Testis (tissue), 3 donors: Measurements from ENCODE around the gene TM9SF3. TPM values are rescaled to one million over a fixed set of nuclear protein-coding genes. Genes with fewer than 3 reads are reported as not detected.

Source experiments
- DNase-seq: peaks from one replicate; pipeline ENCODE4 v3.0.0-alpha.2; 2019
- H3K27ac ChIP-seq, 2 donors: fragments of 200-600 bp; sonication (generic); one replicate each; pipeline ENCODE4 v1.5.1; 2019
- H3K27me3 ChIP-seq: fragments of 200-600 bp; sonication (generic); one replicate; pipeline ENCODE4 v1.5.1; 2019
- H3K36me3 ChIP-seq: fragments of 200-600 bp; sonication (generic); one replicate; pipeline ENCODE4 v1.5.1; 2017; ENCODE audit warnings: low read depth; ENCODE audit errors: missing control alignments
- H3K4me1 ChIP-seq: fragments of 200-600 bp; sonication (generic); one replicate; pipeline ENCODE4 v1.5.1; 2019
- H3K4me3 ChIP-seq, 2 donors: fragments of 200-600 bp; sonication (generic); one replicate each; pipeline ENCODE4 v1.5.1; 2017 to 2019
- H3K9me3 ChIP-seq: fragments of 200-600 bp; sonication (generic); one replicate; pipeline ENCODE4 v1.5.1; 2017
- CTCF ChIP-seq, 3 experiments: fragments of 450-650 bp in 2 of 3; fragments of 200-600 bp in 1 of 3; sonication (generic) in 1 of 3; IDR thresholded peaks; one replicate each; pipeline ENCODE4 v1.5.1; 2016 to 2019; ENCODE audit warnings: antibody characterized with exemption in 3 of 3, mild to moderate bottlenecking in 2 of 3, moderate library complexity in 1 of 3
- POLR2A ChIP-seq: fragments of 450-650 bp; IDR thresholded peaks from one replicate; pipeline ENCODE4 v1.6.1; 2017; ENCODE audit warnings: antibody characterized with exemption, mild to moderate bottlenecking, moderate library complexity
- WGBS, 2 donors: methylation state at CpG; one replicate each; pipeline ENCODE4 v1.1.5; 2018; 5-methylcytosine and 5-hydroxymethylcytosine counted together
- intact Hi-C: fragments of 100-400 bp; cut with DNase I; formaldehyde crosslinking; loops from one replicate; pipeline ENCODE4 v1.15.1; 2023; ENCODE audit warnings: low total_unique reads
- polyA plus RNA-seq: library from polyadenylated mRNA; stranded (reverse); fragments of 350-450 nt; fragmentation: Illumina TruSeq; extraction: RNeasy Lipid Tissue Mini Kit (QIAGEN cat#74804); gene quantifications from one replicate; pipeline ENCODE4 v1.2.3, GENCODE V29; 2014; ENCODE audit warnings: low read depth, low replicate concordance; ENCODE audit not compliant: insufficient read depth
- total RNA-seq, 2 donors: library from RNA; depleted of rRNA; stranded (reverse); fragments of >200 nt; gene quantifications; one replicate each; pipeline ENCODE4 v1.2.3, GENCODE V29; 2016

Gene TM9SF3
- total and polyA plus RNA-seq, 3 donors from 2014 or later, result 67.8 to 69.8 (median 69.3) TPM

- no peak for DNase-seq
- Histone ChIP-seq H3K27me3 (no peaks in the 10 kb centered on the region), H3K36me3 (no peaks in the 10 kb centered on the region), H3K4me1 (peaks cover 11% of the 10 kb centered on the region), H3K27ac (no peak overlapping the region), H3K9me3 (no peaks in the 10 kb centered on the region), H3K4me3 (no peak overlapping the region)
- 76 to 87% methylated on average over 1 of the region's 1 CpG for WGBS, 2 donors
- TF ChIP-seq POLR2A (no peak), CTCF (IDR thresholded peaks at IDR 0.05) (no peak)
- intact Hi-C loops, result loop anchor here (10.0 kb wide), 1 partner anchor 122 kb away; no protein-coding TSS in a partner anchor
These were observed 69.5 kb downstream of the TM9SF3 start for GRCh38 chr10:96517284-96517683.

- H3K4me3 ChIP-seq, result no peak overlapping the region
- TF ChIP-seq POLR2A (no peak), CTCF (IDR thresholded peaks at IDR 0.05) (no peak)
- intact Hi-C loops, result loop anchor here (10.0 kb wide), 1 partner anchor 122 kb away; no protein-coding TSS in a partner anchor
- no peaks in the 10 kb centered on the region for H3K9me3 ChIP-seq
- H3K27me3 ChIP-seq, result no peaks in the 10 kb centered on the region
- no peak for DNase-seq
- WGBS, 2 donors, result 71 to 88% methylated on average over 2 of the region's 2 CpGs
- peaks cover 15% of the 10 kb centered on the region for H3K4me1 ChIP-seq
- no peaks in the 10 kb centered on the region for H3K36me3 ChIP-seq
- no peak overlapping the region for H3K27ac ChIP-seq
These were observed 70.5 kb downstream of the TM9SF3 start for GRCh38 chr10:96516337-96516736.

- Histone ChIP-seq H3K4me1 (peaks cover 15% of the 10 kb centered on the region), H3K9me3 (no peaks in the 10 kb centered on the region), H3K27me3 (no peaks in the 10 kb centered on the region), H3K4me3 (peak within 1 kb of the TSS; percentile 40 to 50), H3K27ac (no peak within 1 kb of the TSS), H3K36me3 (no peaks in the 10 kb centered on the region)
- TF ChIP-seq POLR2A (no peak), CTCF (IDR thresholded peaks at IDR 0.05) (peak; percentile 60 to 75 (median 65))
- DNase-seq, result peak; percentile 88
- intact Hi-C loops, result loop anchor here (10.0 kb wide), 1 partner anchor 119 kb away; no protein-coding TSS in a partner anchor
- WGBS, 2 donors, result 1 to 2% methylated on average over 23 to 68 of the region's 68 CpGs
These were observed 72.9 kb downstream of the TM9SF3 start, which contains the start of gene TLL2 for GRCh38 chr10:96513698-96514561. TLL2 (minus strand) TSS chr10:96513926; CDS start chr10:96513685, 241 bp downstream.

- Histone ChIP-seq H3K27me3 (no peaks in the 10 kb centered on the region), H3K36me3 (no peaks in the 10 kb centered on the region), H3K27ac (no peak overlapping the region), H3K4me1 (peaks cover 15% of the 10 kb centered on the region), H3K4me3 (peak overlapping the region; percentile 40 to 50), H3K9me3 (no peaks in the 10 kb centered on the region)
- WGBS, 2 donors, result 0% methylated on average over 1 to 31 of the region's 31 CpGs
- DNase-seq, result no peak
- TF ChIP-seq POLR2A (no peak), CTCF (IDR thresholded peaks at IDR 0.05) (no peak)
- intact Hi-C loops, result loop anchor here (10.0 kb wide), 1 partner anchor 118 kb away; no protein-coding TSS in a partner anchor
These were observed 73.5 kb downstream of the TM9SF3 start for GRCh38 chr10:96513305-96513697.
